Right lobe of liver (tissue), 6 donors: ENCODE results near the gene SERTAD4. TPM values are rescaled to one million over a fixed set of nuclear protein-coding genes. Genes with fewer than 3 reads are reported as not detected.

Experiments
- ATAC-seq, 4 donors: fragments of 200-7000 bp; cut with Tn5 transposase; one replicate each; pipeline ENCODE4 v1.9.1; 2020; ENCODE audit warnings: mild to moderate bottlenecking in 4 of 4, moderate library complexity in 4 of 4
- DNase-seq, 3 donors: peaks; one replicate each; pipeline ENCODE4 v3.0.0-alpha.2; 2020
- H3K27ac ChIP-seq, 3 donors: fragments of 200-600 bp; one replicate each; pipeline ENCODE4 v1.8.0; 2022
- H3K27me3 ChIP-seq, 2 donors: fragments of 200-600 bp; one replicate each; pipeline ENCODE4 v1.8.0; 2022
- H3K36me3 ChIP-seq, 4 donors: fragments of 200-600 bp; sonication (generic) in 1 of 4; one replicate each; pipeline versions ENCODE4 v1.5.1 to v1.8.0; 2017 to 2022; ENCODE audit warnings: control low read depth in 1 of 4
- H3K4me1 ChIP-seq, 4 donors: fragments of 200-600 bp; sonication (generic) in 1 of 4; one replicate each; pipeline versions ENCODE4 v1.5.1 to v1.8.0; 2017 to 2022; ENCODE audit warnings: control low read depth in 1 of 4
- H3K4me3 ChIP-seq, 3 donors: fragments of 200-600 bp; one replicate each; pipeline ENCODE4 v1.8.0; 2022
- H3K9me3 ChIP-seq, 4 donors: fragments of 200-600 bp; sonication (generic) in 1 of 4; one replicate each; pipeline versions ENCODE4 v1.5.1 to v1.8.0; 2017 to 2022; ENCODE audit warnings: control low read depth in 1 of 4
- CTCF ChIP-seq, 4 donors: fragments of 200-600 bp in 3 of 4; fragments of 450-650 bp in 1 of 4; IDR thresholded peaks; one replicate each; pipeline versions ENCODE4 v1.5.1 to v1.8.0; 2016 to 2022; ENCODE audit warnings: antibody characterized with exemption in 4 of 4, mild to moderate bottlenecking in 2 of 4
- POLR2A ChIP-seq: fragments of 450-650 bp; IDR thresholded peaks from one replicate; pipeline ENCODE4 v1.6.1; 2017; ENCODE audit warnings: antibody characterized with exemption, mild to moderate bottlenecking
- WGBS: methylation state at CpG from one replicate; pipeline ENCODE4 v1.1.6; 2018; ENCODE audit warnings: low coverage, low lambda C conversion rate; ENCODE audit not compliant: insufficient coverage; ENCODE audit errors: missing lambda C conversion rate; 5-methylcytosine and 5-hydroxymethylcytosine counted together
- intact Hi-C, 2 donors: fragments of 100-400 bp; cut with DNase I; formaldehyde crosslinking; loops; one replicate each; pipeline versions ENCODE4 v1.11.2 to v1.14.1; 2022
- total RNA-seq, 6 experiments: library from RNA; depleted of rRNA in 2 of 6; stranded (reverse); fragments of >200 nt in 2 of 6; fragmentation: NEBNext Ultra II Directional in 3 of 6; extraction: Animal tissue kit (Norgen Biotek cat#: 25700) in 3 of 6; gene quantifications; one replicate each; pipeline versions ENCODE4 v1.1.0 to v1.2.4, GENCODE V29; 2016 to 2023
- donor health status: DM: no; HTN: yes; CAD: no.
- donor health status: DM: no; HTN: no; CAD: no.
- donor health status: DM: no; HTN: no; CAD: no.
- donor health status: DM: no; HTN: yes; CAD: no.
- donor health status: DM: no; HTN: yes; CAD: no.

SERTAD4 gene
- total RNA-seq, 6 experiments from 2014 or later, result not detected

- H3K27ac ChIP-seq, result no peak overlapping the region
- H3K36me3 ChIP-seq, result no peaks in the 10 kb centered on the region
- H3K9me3 ChIP-seq, result no peaks in the 10 kb centered on the region
- ATAC-seq (no peak), DNase-seq (no peak)
- H3K4me3 ChIP-seq, result no peak overlapping the region
- 35% methylated on average over 6 of the region's 6 CpGs for WGBS
- no peaks in the 10 kb centered on the region for H3K4me1 ChIP-seq
- intact Hi-C loops, result no loop called here
- TF ChIP-seq CTCF (IDR thresholded peaks at IDR 0.05) (no peak), POLR2A (no peak)
- no peaks in the 10 kb centered on the region for H3K27me3 ChIP-seq
These were observed 10.1 kb upstream of the SERTAD4 start for GRCh38 chr1:210222340-210223006.

- 54% methylated on average over 5 of the region's 5 CpGs for WGBS
- no peaks in the 10 kb centered on the region for H3K9me3 ChIP-seq
- no peak overlapping the region for H3K27ac ChIP-seq
- no peaks in the 10 kb centered on the region for H3K27me3 ChIP-seq
- H3K4me3 ChIP-seq, result no peak overlapping the region
- no peak for DNase-seq
- intact Hi-C loops, result no loop called here
- ATAC-seq, result no peak
- no peak for TF ChIP-seq CTCF (IDR thresholded peaks at IDR 0.05)
- H3K4me1 ChIP-seq, result no peaks in the 10 kb centered on the region
- no peaks in the 10 kb centered on the region for H3K36me3 ChIP-seq
These were observed 9.2 kb upstream of the SERTAD4 start for GRCh38 chr1:210223226-210223904.

- peaks cover 0 to 17% of the 10 kb centered on the region in 2 donors for H3K27me3 ChIP-seq
- H3K27ac ChIP-seq, result no peak overlapping the region
- H3K36me3 ChIP-seq, result no peaks in the 10 kb centered on the region
- peaks cover 0 to 11% (median 0%) of the 10 kb centered on the region in 4 donors for H3K4me1 ChIP-seq
- DNase-seq (no peak), ATAC-seq (no peak)
- intact Hi-C loops, result no loop called here
- 38% methylated on average over 1 of the region's 1 CpG for WGBS
- H3K9me3 ChIP-seq, result no peaks in the 10 kb centered on the region
- TF ChIP-seq POLR2A (no peak), CTCF (IDR thresholded peaks at IDR 0.05) (no peak)
- no peak overlapping the region for H3K4me3 ChIP-seq
These were observed 4.4 kb upstream of the SERTAD4 start for GRCh38 chr1:210228158-210228557.

GRCh38 chr1:210230149-210230695 is 2.4 kb upstream of the SERTAD4 start:
- Histone ChIP-seq H3K4me3 (no peak overlapping the region), H3K27me3 (peaks cover 0 to 25% of the 10 kb centered on the region in 2 donors), H3K4me1 (peaks cover 0 to 21% (median 0%) of the 10 kb centered on the region in 4 donors), H3K9me3 (no peaks in the 10 kb centered on the region), H3K36me3 (no peaks in the 10 kb centered on the region), H3K27ac (no peak overlapping the region)
- no peak for ATAC-seq
- no peak for DNase-seq
- intact Hi-C loops, result no loop called here
- TF ChIP-seq POLR2A (no peak), CTCF (IDR thresholded peaks at IDR 0.05) (no peak)
